ENCODE measurements around the gene BDKRB2. TPM values are rescaled to one million over a fixed set of nuclear protein-coding genes. Genes with fewer than 3 reads are reported as not detected.

BDKRB2 gene
- total RNA-seq, 1 experiment from 2014 or later = 0.28 TPM

GRCh38 chr14:96256407-96256806 is 51.8 kb downstream of the BDKRB2 start:
- Histone ChIP-seq H3K27me3 (ENCODE audit: insufficient read depth, low read depth) (no peaks in the 10 kb centered on the region), H4K20me1 (ENCODE audit: insufficient read depth) (no peaks in the 10 kb centered on the region), H3K27ac (no peak overlapping the region), H3K4me3 (no peak overlapping the region), H3K9me3 (ENCODE audit: insufficient read depth, low read depth) (no peaks in the 10 kb centered on the region), H3K4me2 (no peak overlapping the region), H3K9me2 (ENCODE audit: insufficient read depth) (no peaks in the 10 kb centered on the region), H2AFZ (no peak overlapping the region), H3K4me1 (replicated peaks; ENCODE audit: insufficient read depth) (peaks cover 29% of the 10 kb centered on the region), H3F3A (ENCODE audit: insufficient read depth, low read depth) (peaks cover 9% of the 10 kb centered on the region; the same call in 1 of the 2 replicates), H3K79me2 (ENCODE audit: low read depth) (no peaks in the 10 kb centered on the region), H3K36me3 (ENCODE audit: low read depth) (no peaks in the 10 kb centered on the region)
- DNase-seq = no peak
- TF ChIP-seq EZH2 (IDR thresholded peaks at IDR 0.05; ENCODE audit: low read depth) = no peak
- TF ChIP-seq CTCF (conservative IDR thresholded peaks at IDR 0.05) = no peak
- BruUV-seq (replicated peaks) = no TSS peak
- intact Hi-C loops (cut with micrococcal nuclease; ENCODE audit: unreplicated experiment) = no loop called here
- CTCF ChIA-PET = no interaction called here
- POLR2A ChIA-PET (ENCODE audit: unreplicated experiment) = no interaction called here

GRCh38 chr14:96257056-96257455 is 52.4 kb downstream of the BDKRB2 start:
- Histone ChIP-seq H3K27ac (no peak overlapping the region), H3K9me3 (ENCODE audit: insufficient read depth, low read depth) (no peaks in the 10 kb centered on the region), H3K36me3 (ENCODE audit: low read depth) (no peaks in the 10 kb centered on the region), H3K27me3 (ENCODE audit: insufficient read depth, low read depth) (no peaks in the 10 kb centered on the region), H3K79me2 (ENCODE audit: low read depth) (no peaks in the 10 kb centered on the region), H4K20me1 (ENCODE audit: insufficient read depth) (no peaks in the 10 kb centered on the region), H3K4me3 (no peak overlapping the region), H3F3A (ENCODE audit: insufficient read depth, low read depth) (peaks cover 9% of the 10 kb centered on the region; the same call in 1 of the 2 replicates), H2AFZ (no peak overlapping the region), H3K4me1 (replicated peaks; ENCODE audit: insufficient read depth) (peaks cover 30% of the 10 kb centered on the region), H3K4me2 (no peak overlapping the region), H3K9me2 (ENCODE audit: insufficient read depth) (no peaks in the 10 kb centered on the region)
- BruUV-seq (replicated peaks) = no TSS peak
- DNase-seq = no peak
- intact Hi-C loops (cut with micrococcal nuclease; ENCODE audit: unreplicated experiment) = no loop called here
- ChIA-PET CTCF (no interaction called here), POLR2A (ENCODE audit: unreplicated experiment) (no interaction called here)
- no peak for TF ChIP-seq EZH2 (IDR thresholded peaks at IDR 0.05; ENCODE audit: low read depth)
- TF ChIP-seq CTCF (conservative IDR thresholded peaks at IDR 0.05) = no peak

- Histone ChIP-seq H3F3A (ENCODE audit: insufficient read depth, low read depth) (peaks cover 9% of the 10 kb centered on the region; the same call in 1 of the 2 replicates), H3K36me3 (ENCODE audit: low read depth) (no peaks in the 10 kb centered on the region), H2AFZ (no peak overlapping the region), H3K9me3 (ENCODE audit: insufficient read depth, low read depth) (no peaks in the 10 kb centered on the region), H3K4me3 (no peak overlapping the region), H3K27ac (no peak overlapping the region), H3K79me2 (ENCODE audit: low read depth) (no peaks in the 10 kb centered on the region), H3K9me2 (ENCODE audit: insufficient read depth) (no peaks in the 10 kb centered on the region), H3K4me1 (replicated peaks; ENCODE audit: insufficient read depth) (peaks cover 29% of the 10 kb centered on the region), H3K4me2 (no peak overlapping the region), H3K27me3 (ENCODE audit: insufficient read depth, low read depth) (no peaks in the 10 kb centered on the region), H4K20me1 (ENCODE audit: insufficient read depth) (no peaks in the 10 kb centered on the region)
- TF ChIP-seq EZH2 (IDR thresholded peaks at IDR 0.05; ENCODE audit: low read depth) (no peak), CTCF (conservative IDR thresholded peaks at IDR 0.05) (no peak)
- BruUV-seq (replicated peaks) = no TSS peak
- DNase-seq = no peak
- ChIA-PET POLR2A (ENCODE audit: unreplicated experiment) (no interaction called here), CTCF (no interaction called here)
- intact Hi-C loops (cut with micrococcal nuclease; ENCODE audit: unreplicated experiment) = no loop called here
These were observed 53.3 kb downstream of the BDKRB2 start for GRCh38 chr14:96257900-96258299.

All from PC-9 (cell line).